HG02798 (cell line): ENCODE measurements around the gene CCDC187.
"Not testable (repeated sequence)": the region's sequence is repeated elsewhere in the genome, so short reads cannot be mapped to it uniquely, and the experiment has no call there.

ENCODE experiments used
- ATAC-seq: cut with Tn5 transposase; IDR thresholded peaks from one replicate; pipeline ENCODE4 v1.9.1; 2021; ENCODE audit warnings: mild to moderate bottlenecking; ENCODE audit not compliant: unreplicated experiment, poor library complexity

CCDC187 gene

GRCh38 chr9:136274786-136275654 is 28.9 kb downstream of the CCDC187 start:
- ATAC-seq: no peak

DNA sequence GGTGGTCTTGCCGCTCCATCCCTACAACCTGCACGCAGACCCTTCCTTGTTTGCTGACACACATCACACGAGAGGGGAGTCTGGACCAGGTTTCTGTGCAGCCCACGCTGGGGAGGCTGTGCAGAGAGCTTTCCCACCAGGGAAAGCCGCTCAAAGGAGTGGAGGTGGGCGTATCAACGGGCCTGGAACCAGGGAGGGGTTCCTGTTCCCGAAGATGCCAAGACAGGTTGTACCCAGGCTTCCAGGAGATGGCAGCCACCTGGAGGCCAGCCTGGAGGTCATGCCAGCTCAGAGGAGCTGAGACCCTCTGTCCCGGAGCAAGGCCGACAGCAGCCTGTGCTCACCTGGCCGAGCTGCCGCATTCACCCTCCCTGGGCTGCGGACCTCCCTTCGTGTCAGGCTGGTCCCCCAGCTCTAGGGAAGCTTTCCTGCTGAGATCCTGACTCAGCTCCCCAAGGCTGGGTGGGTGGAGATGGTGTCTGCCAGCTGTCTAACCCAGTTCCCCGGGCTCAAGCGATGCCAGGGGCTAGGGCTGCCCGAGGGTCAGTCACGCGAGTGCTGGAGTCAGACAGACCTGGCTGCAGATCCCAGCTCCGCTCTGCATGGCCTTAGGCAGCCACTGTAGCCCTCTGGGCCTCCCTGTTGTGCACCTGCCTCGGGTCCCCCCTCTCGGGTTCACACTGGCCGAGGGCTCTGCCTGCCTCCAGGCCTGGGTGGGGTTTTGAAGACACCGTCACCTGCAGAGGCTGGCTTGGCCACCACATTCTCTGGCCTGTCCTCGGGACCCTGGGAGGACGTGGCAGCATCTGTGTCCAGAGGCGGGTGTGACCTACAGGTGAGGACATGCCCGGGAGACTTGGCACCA is 29.7 kb downstream of the CCDC187 start:
- ATAC-seq: no peak

- no peak for ATAC-seq
Measured at GRCh38 chr9:136273244-136273865, 30.5 kb downstream of the CCDC187 start.

GRCh38 chr9:136270173-136270705 is 33.7 kb downstream of the CCDC187 start:
- no peak for ATAC-seq

DNA sequence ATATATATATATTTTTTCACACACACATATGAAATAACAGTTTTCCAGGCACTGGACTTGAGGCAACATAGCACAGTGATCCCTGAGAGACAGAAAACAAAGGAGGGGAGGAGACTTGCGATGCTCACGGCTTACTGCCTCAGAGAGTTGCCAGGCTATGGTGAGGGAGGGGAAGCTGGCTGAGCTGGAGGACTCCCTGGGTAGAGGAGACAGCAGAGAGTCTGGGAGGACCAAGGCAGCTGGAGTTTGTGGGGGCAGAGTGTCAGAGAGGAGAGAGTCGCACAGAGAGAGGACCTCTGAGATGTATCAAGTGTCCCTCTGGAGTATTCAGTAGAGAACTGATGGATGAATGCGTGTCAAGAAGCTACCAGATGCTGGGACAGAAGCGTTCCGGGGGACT is 35.2 kb downstream of the CCDC187 start:
- ATAC-seq: no peak

DNA sequence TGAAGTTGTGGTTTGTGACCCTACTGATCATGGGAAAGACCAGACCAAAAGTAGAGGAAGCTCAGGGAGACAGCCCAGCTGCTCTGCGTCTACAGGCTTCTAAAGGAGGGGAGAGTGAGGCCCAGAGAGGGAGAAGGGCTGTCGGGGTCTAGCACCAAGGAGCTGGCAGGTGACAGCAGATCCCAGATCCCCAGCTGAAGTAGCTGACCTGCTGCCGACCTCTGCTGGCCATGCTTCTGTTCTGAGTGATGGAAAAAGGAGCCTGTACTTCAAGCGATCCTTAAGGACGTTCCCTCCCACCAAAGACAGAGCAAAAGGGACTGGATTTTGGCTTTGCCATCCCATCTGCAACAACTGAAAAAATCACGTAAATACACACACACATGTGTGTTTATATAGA is 35.6 kb downstream of the CCDC187 start:
- ATAC-seq: no peak

DNA sequence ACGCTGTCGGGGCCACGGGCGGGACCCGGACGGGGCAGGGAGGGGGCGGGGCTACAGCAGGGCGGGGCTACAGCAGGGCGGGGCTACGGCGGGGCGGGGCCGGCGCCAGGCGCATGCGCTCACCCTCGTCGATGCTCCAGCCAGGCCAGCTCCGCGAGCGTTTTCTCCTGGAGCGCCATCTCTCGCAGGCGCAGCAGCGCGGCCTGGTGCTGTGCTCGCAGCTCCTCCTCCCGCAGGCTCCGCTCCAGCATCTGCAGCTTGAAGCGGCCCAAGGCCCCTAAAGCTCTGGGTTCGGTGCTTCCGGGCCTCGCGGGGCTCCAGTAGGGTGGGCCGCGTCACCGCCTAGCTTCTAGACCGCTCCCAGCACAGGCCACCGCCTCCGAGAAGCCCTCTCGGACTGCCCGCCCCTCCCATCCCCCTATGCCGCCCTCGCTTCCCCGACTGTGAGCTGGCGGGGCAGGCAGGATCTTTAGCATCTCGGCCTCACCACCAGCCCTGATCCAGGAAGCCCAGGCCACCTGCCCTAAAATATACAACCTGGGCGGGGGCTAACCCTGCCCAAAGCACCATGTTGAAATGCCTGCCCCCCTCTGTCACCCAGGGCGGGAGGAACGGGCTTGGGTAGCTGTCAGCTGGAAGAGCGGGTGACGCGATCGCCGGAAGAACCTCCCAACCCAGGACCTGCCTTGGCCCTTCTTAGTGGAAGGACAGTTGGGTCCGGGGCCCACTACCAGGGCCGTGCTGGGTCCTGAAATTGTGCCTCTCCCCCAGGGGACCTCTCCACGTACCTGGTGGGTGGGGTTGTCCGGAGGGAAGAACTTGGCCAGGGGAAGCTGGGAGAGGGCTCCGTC is 36.4 kb downstream of the CCDC187 start:
- peak; percentile 80 for ATAC-seq

- not testable (repeated sequence) for ATAC-seq
Measured at GRCh38 chr9:136266641-136267040, 37.3 kb downstream of the CCDC187 start.

GRCh38 chr9:136265561-136266355 is 38.1 kb downstream of the CCDC187 start:
- ATAC-seq: no peak

DNA sequence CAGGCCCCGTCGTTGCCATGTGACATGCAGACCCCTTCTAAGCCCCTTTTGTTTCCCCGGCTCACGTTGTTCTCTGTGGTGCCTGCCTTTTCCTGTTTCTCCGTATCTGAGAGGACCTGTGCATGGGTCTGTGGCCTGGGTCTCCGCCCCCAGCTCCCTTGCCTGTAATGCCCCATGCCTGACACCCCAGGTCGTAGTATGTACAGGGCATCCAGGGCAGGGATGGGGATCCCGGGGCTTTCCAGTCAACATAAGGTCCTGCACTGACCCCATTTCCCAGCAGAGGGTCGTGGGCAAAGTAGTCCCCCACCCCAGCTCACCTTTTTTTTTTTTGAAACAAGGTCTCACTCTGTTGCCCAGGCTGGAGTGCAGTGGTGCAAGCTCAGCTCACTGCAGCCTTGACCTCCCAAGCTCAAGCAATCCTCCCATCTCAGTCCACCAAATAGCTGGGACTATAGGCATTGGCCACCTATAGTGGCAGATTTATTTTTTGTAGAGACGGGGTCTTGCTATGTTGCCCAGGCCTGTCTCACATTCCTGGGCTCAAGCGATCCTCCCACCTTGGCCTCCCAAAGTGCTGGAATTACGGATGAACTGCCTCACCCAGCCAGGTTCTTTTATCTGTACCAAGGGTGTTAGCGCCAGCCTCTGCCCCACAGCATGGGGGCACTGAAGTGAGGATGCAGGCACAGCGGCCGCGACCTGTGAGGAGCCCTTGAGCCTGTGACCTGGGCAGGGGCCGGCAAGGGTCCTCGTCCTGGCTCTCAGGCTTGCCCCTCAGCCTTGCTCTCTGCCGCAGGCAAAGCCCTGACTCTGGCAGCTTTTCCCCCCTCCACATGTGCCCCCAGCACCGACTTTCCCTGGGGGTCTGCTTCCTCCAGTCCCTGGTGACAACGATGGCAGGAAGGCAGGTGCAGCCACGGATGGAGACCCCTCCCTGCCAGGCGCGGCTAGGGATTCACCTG is 39.2 kb downstream of the CCDC187 start:
- no peak for ATAC-seq

GRCh38 chr9:136264031-136264430 is 39.9 kb downstream of the CCDC187 start:
- no peak for ATAC-seq

- ATAC-seq: no peak
Measured at GRCh38 chr9:136262671-136263178, 41.2 kb downstream of the CCDC187 start.

DNA sequence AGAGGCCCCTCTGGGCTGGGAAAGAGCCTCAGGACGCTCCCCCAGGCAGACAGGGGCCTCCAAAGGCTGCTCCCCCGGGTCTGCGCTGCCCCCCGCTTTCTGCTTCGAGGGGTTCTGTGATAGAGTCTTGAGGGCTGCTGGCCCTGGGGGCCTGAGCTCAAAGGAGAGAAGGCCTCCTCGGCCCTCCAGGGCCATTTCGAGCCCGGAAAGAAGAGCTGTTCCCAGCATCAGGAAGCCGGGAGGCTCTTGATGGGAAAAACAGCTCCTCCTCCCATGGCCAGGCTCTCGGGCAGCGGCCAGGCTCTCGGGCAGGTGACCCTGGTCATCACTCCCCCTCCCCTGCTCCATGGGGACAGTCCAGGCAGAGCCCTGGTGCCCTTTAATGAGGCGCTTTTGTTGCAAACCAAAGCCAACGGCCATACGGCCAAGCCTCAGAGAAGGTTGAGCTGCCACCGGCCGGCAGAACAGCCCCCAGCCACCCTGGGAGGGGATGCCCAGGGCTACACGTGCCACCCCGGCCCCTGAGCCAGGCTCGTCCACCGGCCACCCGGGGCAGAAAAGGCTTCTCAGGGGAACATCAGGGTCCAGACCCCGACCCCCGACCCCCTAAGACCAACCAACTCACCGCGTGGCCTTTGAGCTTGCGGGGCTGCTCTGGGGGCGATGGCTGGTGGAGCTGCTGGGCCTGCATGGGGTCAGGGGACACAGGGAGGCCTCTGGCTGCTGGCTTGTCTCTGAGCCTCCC is 42.0 kb downstream of the CCDC187 start:
- ATAC-seq: no peak

DNA sequence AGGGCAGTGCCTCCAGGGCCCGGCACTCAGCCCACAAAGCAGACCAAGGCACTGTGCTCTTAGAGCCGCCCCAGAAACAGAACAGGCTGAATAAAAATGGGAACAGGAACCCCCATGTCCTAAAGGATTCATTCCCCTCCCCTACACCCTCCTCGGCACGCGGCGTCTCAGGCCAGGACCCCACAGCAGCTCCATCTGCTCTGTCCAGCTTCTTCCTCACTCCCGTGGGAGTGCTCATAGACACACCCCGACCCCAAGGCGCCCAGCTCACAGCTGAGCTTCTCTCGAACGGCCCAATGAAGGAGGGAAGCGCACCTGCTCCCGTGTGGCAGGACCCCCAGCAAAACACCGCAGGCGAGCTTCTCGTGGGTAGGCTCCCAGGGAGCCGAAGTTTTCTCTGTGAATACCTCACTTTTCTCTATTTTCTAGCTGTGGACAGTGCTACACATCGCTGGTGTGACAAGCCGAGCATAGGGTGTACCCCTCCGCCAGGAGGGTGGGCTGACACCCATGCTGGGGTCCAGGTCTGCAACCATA is 42.9 kb downstream of the CCDC187 start:
- ATAC-seq: no peak

- no peak for ATAC-seq
Measured at GRCh38 chr9:136260521-136260920, 43.4 kb downstream of the CCDC187 start.

DNA sequence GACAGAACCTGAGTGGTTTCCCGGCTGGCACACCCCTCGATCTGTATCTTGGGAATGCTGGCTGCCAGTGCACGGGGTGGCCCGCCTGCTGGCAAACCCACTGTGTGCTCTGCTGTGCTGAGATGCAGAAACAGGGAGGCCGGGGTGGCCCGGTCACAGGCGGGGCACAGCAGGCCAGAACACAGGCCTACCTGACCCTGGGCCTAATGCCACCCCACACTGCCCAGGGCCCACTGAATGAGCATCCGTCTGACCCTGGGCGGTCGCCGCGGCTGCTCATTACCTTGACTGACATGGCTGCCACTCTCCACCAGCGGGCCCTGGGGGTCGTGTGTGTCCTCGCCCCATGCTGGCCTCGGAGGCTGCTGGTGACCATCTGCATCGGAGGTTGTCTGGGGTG is 44.1 kb downstream of the CCDC187 start:
- ATAC-seq: no peak

DNA sequence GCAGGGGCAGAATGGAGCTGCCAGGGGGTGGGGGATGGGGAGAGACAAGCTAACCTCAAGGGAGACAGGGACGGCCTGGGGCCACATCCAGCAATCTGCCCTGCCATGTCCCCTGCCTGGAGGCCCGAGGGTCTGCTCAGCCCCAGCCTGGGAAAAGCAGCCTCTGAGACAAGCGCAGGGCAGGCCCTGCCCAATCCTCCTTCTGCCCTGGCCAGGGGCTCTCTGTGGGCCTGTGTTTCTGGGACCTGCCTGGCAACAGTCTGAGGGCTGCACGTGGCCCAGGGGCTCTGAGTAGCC is 44.4 kb downstream of the CCDC187 start:
- ATAC-seq: no peak
